Esophagus squamous epithelium (tissue), 4 donors: ENCODE results near the gene HIGD2A.

Experiments used
- CTCF ChIP-seq, 6 experiments: fragments of 450-650 bp in 4 of 6; fragments of 200-600 bp in 2 of 6; sonication (generic) in 2 of 6; IDR thresholded peaks; one replicate each; pipeline ENCODE4 v1.5.1; 2016 to 2019; ENCODE audit warnings: antibody characterized with exemption in 6 of 6, mild to moderate bottlenecking in 4 of 6, moderate library complexity in 4 of 6
- POLR2A ChIP-seq, 4 donors: fragments of 450-650 bp; IDR thresholded peaks; one replicate each; pipeline ENCODE4 v1.6.1; 2017; ENCODE audit warnings: antibody characterized with exemption in 4 of 4, mild to moderate bottlenecking in 4 of 4, moderate library complexity in 3 of 4

- TF ChIP-seq POLR2A (IDR thresholded peaks at IDR 0.05), result no peak
- no peak for TF ChIP-seq CTCF (IDR thresholded peaks at IDR 0.05)
Observed at GRCh38 chr5:176420972-176421544, 32.5 kb downstream of the HIGD2A start.
